ENCODE data around the gene ZDHHC20. TPM values are rescaled to one million over a fixed set of nuclear protein-coding genes. Genes with fewer than 3 reads are reported as not detected.

The ZDHHC20 gene
- total RNA-seq, 4 donors from 2014 or later, result 14.6 to 29.2 (median 23.1) TPM

DNA sequence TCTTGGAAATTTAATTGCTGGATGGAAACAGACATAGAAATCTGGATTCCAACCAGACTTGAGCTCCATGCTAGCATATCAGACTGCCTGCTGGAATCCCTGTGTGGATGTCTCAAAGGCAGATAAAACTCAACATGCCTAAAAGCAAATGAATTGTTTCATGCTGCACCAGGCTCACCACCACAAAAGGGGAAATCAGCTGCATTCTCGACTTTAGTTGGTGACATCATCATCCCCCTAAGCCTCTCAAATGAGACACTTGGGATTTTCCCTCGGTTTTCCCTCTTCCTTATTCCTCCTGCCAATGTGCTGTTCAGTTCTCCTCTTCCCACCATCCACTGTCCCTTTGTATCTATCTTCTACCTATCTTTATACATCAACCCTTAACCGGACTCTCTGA is 134.3 kb downstream of the ZDHHC20 start:
- Histone ChIP-seq H3K9me3 (no peaks in the 10 kb centered on the region), H3K27ac (no peak overlapping the region), H3K27me3 (peaks cover 0 to 2% (median 0%) of the 10 kb centered on the region in 3 donors), H3K36me3 (no peaks in the 10 kb centered on the region), H3K4me1 (peaks cover 0 to 3% of the 10 kb centered on the region in 2 donors), H3K4me3 (no peak overlapping the region)
- intact Hi-C loops (cut with DNase I; ENCODE audit: low total_unique reads) (no loop called here), in situ Hi-C loops (cut with MboI; ENCODE audit: low sequenced_read_pairs in 4 of 4) (no loop called here)
- ATAC-seq, result no peak
- TF ChIP-seq POLR2A (IDR thresholded peaks at IDR 0.05) (no peak), CTCF (IDR thresholded peaks at IDR 0.05 in 4 of 5, conservative IDR thresholded peaks at IDR 0.05 in 1 of 5) (no peak)
- DNase-seq, result no peak

DNA sequence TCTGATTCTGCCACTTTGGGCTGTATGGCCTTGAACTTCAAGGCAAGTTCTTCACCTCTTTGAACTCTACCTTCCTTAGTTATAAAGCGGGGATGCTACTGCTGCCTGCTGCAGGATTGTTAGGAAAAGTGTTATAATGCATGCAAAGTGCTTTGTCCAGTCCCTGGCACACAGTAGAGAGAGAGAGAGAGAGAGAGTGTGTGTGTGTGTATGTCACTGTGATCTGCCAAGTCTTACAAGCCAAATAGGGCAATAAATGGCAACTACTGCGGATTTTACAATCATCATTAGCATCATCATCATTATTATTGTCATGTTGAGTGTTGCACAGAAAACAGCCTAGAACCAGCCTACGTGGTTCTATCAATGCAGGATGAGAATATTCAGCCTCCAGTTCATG is 136.1 kb downstream of the ZDHHC20 start:
- Histone ChIP-seq H3K27me3 (peaks cover 0 to 2% (median 0%) of the 10 kb centered on the region in 3 donors), H3K36me3 (no peaks in the 10 kb centered on the region), H3K4me3 (no peak overlapping the region), H3K27ac (no peak overlapping the region), H3K4me1 (peaks cover 0 to 3% of the 10 kb centered on the region in 2 donors), H3K9me3 (no peaks in the 10 kb centered on the region)
- intact Hi-C loops (cut with DNase I; ENCODE audit: low total_unique reads) (no loop called here), in situ Hi-C loops (cut with MboI; ENCODE audit: low sequenced_read_pairs in 4 of 4) (no loop called here)
- no peak for ATAC-seq
- DNase-seq, result no peak
- no peak for TF ChIP-seq CTCF (IDR thresholded peaks at IDR 0.05 in 4 of 5, conservative IDR thresholded peaks at IDR 0.05 in 1 of 5)
- TF ChIP-seq POLR2A (IDR thresholded peaks at IDR 0.05), result no peak

Other genes starting within 250 kb of the ZDHHC20 start
- 100 to 1,000 TPM in 2 of 4 donors, 10 to 100 TPM in 2; 83.6 to 126 (median 106) TPM for gene MICU2, start 144.9 kb upstream of the ZDHHC20 start, total RNA-seq
- under 1 TPM in 3 of 4 donors, not detected in 1; 0.16 to 0.38 (median 0.25) TPM for gene FGF9, start 211.8 kb upstream of the ZDHHC20 start, total RNA-seq